ENCODE results near the gene CFAP68.

- no peak for TF ChIP-seq CTCF (IDR thresholded peaks at IDR 0.05)
- TF ChIP-seq POLR2A (IDR thresholded peaks at IDR 0.05), result no peak
Observed at GRCh38 chr11:111849631-111850030, 29.7 kb upstream of the CFAP68 start.

Data from heart left ventricle (tissue), 13 donors.